NB4 (cell line): ENCODE results near the gene BIN2.

ENCODE experiments used
- DNase-seq: peaks from one replicate; pipeline ENCODE4 v3.0.0; 2010; ENCODE audit warnings: low read depth
- H3K4me3 ChIP-seq: one replicate; pipeline ENCODE4 v1.5.1; 2011; ENCODE audit warnings: mild to moderate bottlenecking, low read depth, low read length, moderate library complexity
- MAX ChIP-seq: IDR thresholded peaks from 2 replicates; pipeline ENCODE4 v1.6.1; 2011; ENCODE audit warnings: low read depth, low read length
- MYC ChIP-seq: IDR thresholded peaks from 2 replicates; pipeline ENCODE4 v1.6.1; 2011; ENCODE audit warnings: low read depth, low read length
- POLR2A ChIP-seq: IDR thresholded peaks from 2 replicates; pipeline ENCODE4 v1.6.1; 2011; ENCODE audit warnings: mild to moderate bottlenecking; ENCODE audit not compliant: insufficient read length; ENCODE audit errors: extremely low read depth
- TF ChIP-seq, protein P1 (sequence below): IDR thresholded peaks from one replicate; pipeline ENCODE4 v1.5.1; 2012; ENCODE audit warnings: low read depth, low read length

The BIN2 gene

GRCh38 chr12:51246254-51246853, 77.6 kb downstream of the BIN2 start:
- TF ChIP-seq MYC (0 out of 2 replicates have a peak, but pooled peaks have one; percentile 51), MAX (peak; percentile 72), POLR2A (no peak)
- TF ChIP-seq, protein P1, sequence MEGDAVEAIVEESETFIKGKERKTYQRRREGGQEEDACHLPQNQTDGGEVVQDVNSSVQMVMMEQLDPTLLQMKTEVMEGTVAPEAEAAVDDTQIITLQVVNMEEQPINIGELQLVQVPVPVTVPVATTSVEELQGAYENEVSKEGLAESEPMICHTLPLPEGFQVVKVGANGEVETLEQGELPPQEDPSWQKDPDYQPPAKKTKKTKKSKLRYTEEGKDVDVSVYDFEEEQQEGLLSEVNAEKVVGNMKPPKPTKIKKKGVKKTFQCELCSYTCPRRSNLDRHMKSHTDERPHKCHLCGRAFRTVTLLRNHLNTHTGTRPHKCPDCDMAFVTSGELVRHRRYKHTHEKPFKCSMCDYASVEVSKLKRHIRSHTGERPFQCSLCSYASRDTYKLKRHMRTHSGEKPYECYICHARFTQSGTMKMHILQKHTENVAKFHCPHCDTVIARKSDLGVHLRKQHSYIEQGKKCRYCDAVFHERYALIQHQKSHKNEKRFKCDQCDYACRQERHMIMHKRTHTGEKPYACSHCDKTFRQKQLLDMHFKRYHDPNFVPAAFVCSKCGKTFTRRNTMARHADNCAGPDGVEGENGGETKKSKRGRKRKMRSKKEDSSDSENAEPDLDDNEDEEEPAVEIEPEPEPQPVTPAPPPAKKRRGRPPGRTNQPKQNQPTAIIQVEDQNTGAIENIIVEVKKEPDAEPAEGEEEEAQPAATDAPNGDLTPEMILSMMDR: no peak
- peak overlapping the region; percentile 26 for H3K4me3 ChIP-seq
- peak; percentile 94 for DNase-seq

- H3K4me3 ChIP-seq: peak overlapping the region; percentile 26
- TF ChIP-seq MYC (no peak), MAX (no peak), POLR2A (no peak)
- TF ChIP-seq, protein P1: no peak
- no peak for DNase-seq
These were observed 78.3 kb downstream of the BIN2 start for GRCh38 chr12:51245476-51246253.

DNA sequence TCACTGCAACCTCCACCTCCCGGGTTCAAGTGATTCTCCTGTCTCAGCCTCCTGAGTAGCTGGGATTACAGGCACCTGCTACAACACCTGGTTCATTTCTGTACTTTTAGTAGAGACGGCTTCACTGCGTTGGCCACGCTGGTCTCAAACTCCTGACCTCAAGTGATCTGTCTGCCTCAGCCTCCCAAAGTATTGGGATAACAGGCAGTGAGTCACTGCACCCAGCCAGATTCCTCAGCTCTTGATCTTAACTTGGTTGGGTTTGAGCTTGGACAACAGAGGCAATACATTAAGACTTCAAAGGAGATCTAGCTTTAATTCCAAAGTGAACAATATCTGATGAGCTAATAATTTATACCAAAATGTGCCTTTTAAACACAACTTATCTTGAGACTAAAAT, 79.7 kb downstream of the BIN2 start:
- H3K4me3 ChIP-seq: no peak overlapping the region
- TF ChIP-seq POLR2A (no peak), MYC (no peak), MAX (no peak)
- TF ChIP-seq, protein P1: no peak
- DNase-seq: no peak

GRCh38 chr12:51242876-51243275, 81.1 kb downstream of the BIN2 start:
- DNase-seq: peak; percentile 59
- H3K4me3 ChIP-seq: no peak overlapping the region
- TF ChIP-seq POLR2A (no peak), MYC (no peak), MAX (no peak)
- TF ChIP-seq, protein P1: no peak

DNA sequence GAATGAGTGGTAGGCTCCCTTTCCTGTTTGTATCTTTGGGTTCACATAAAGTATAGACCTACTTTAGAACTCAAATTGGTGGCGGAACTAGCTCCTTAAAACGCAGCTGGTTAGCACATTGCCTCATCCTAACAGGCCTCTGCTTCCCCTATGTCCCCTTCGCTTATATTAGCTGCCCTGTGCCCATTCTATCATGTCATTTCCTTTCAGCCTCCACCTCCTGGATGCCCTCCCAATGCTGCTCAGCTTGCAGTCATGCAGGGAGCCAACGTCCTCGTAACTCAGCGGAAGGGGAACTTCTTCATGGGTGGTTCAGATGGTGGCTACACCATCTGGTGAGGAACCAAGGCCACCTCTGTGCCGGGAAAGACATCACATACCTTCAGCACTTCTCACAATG, 81.9 kb downstream of the BIN2 start:
- TF ChIP-seq MYC (no peak), MAX (no peak), POLR2A (no peak)
- TF ChIP-seq, protein P1: no peak
- H3K4me3 ChIP-seq: no peak overlapping the region
- DNase-seq: peak; percentile 54
